ENCODE measurements around the gene JOSD2.

Gene JOSD2

GRCh38 chr19:50551715-50552187, 40.8 kb upstream of the JOSD2 start:
- peak overlapping the region; percentile 69 for H3K4me3 ChIP-seq (ENCODE audit: low read depth, low read length)
- no peaks in the 10 kb centered on the region for H3K9me3 ChIP-seq (ENCODE audit: control insufficient read depth, insufficient read depth, low read length)
- no peaks in the 10 kb centered on the region for H3K36me3 ChIP-seq (ENCODE audit: control insufficient read depth, insufficient read depth, low read length)
- H3K9ac ChIP-seq (ENCODE audit: low read depth, low read length): no peak overlapping the region
- H3K27me3 ChIP-seq (ENCODE audit: control insufficient read depth, insufficient read depth, low read length): peaks cover 55% of the 10 kb centered on the region
- no peaks in the 10 kb centered on the region for H3K4me1 ChIP-seq (ENCODE audit: control insufficient read depth, insufficient read depth, low read length)

DNA sequence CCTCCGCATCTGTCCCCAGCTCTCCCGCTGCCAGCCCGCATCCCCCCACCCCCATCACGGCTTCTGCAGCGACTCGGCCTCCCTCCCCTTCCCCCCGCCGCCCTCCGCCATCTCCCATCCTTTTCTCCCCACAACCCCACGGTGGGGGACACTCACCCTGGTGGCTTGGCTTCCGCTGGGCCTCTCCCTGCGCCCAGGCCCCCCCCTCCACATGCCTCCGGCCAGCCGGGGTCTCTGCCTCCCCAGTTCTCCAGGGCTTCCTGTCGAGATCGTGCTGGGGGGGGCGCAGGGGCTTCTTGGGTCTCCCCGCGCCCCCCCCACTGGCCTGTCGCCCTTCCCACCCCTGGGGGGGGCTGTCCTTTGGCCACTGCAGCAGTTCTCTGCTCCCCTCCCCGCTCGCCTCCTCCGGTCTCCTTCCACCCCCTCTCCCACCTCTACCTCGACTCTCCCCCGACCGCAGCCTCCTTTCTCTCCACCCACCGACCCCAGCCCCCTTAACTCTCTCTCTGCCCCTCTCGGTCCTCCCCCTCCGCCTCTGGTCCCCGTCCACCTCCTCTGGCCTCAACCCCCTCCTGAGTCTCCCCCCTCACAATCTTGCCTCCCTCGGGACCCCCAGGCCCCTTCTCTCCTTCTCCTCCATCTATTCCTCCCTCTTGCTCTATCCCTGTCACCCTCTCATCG, 40.2 kb upstream of the JOSD2 start:
- H3K4me3 ChIP-seq (ENCODE audit: low read depth, low read length): peak overlapping the region; percentile 69
- no peaks in the 10 kb centered on the region for H3K4me1 ChIP-seq (ENCODE audit: control insufficient read depth, insufficient read depth, low read length)
- no peaks in the 10 kb centered on the region for H3K36me3 ChIP-seq (ENCODE audit: control insufficient read depth, insufficient read depth, low read length)
- no peak overlapping the region for H3K9ac ChIP-seq (ENCODE audit: low read depth, low read length)
- no peaks in the 10 kb centered on the region for H3K9me3 ChIP-seq (ENCODE audit: control insufficient read depth, insufficient read depth, low read length)
- H3K27me3 ChIP-seq (ENCODE audit: control insufficient read depth, insufficient read depth, low read length): peaks cover 55% of the 10 kb centered on the region

DNA sequence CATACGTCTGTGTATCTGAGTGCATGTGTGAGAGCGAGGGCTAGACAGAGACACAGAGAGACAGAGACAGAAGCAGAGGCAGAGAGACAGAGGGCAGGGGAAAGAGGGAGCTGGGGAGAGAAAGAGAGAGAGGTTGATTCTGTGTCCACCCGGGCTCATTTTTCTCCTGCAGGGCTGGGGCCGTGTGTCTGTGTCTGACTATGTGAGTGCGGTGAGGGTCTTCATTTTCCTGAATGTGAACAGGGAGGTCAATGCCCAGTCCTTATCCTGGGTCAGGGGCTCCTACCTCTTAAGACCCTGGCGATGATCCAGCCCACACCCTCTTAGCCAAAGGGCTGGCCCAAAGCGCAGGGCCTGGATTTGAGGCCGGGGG, 39.6 kb upstream of the JOSD2 start:
- peak overlapping the region; percentile 32 for H3K4me3 ChIP-seq (ENCODE audit: low read depth, low read length)
- no peaks in the 10 kb centered on the region for H3K4me1 ChIP-seq (ENCODE audit: control insufficient read depth, insufficient read depth, low read length)
- H3K27me3 ChIP-seq (ENCODE audit: control insufficient read depth, insufficient read depth, low read length): peaks cover 53% of the 10 kb centered on the region
- no peak overlapping the region for H3K9ac ChIP-seq (ENCODE audit: low read depth, low read length)
- H3K36me3 ChIP-seq (ENCODE audit: control insufficient read depth, insufficient read depth, low read length): no peaks in the 10 kb centered on the region
- H3K9me3 ChIP-seq (ENCODE audit: control insufficient read depth, insufficient read depth, low read length): no peaks in the 10 kb centered on the region

DNA sequence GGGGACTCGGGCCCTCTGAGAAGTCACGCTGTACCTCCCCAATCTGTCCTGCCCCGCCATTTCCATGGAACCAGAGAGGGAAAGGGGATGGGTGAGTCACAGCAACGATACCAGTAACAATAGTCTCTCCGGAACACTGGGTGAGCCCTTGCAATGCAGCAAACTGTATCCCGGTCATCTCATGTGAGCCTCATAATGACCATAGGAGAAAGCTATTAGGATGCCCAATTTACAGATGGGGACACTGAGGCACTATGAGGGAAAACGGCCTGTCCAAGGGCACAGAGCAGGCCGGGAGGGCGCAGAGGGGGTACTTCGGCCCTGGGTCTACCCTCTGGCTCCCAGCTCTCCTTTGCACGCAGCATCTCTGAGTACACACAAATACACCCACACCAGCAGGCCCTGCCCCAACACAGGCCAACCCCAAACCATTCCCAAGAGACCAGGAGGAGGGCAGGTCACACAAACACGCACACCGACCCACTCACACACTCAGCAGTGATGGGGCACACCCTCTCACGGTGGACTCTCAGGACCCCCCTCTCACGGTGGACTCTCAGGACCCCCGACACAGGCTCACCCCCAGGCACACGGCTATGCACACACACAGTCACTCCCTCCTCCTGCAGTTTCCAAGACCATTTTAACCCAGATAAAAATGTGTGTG, 39.1 kb upstream of the JOSD2 start:
- H3K9me3 ChIP-seq (ENCODE audit: control insufficient read depth, insufficient read depth, low read length): no peaks in the 10 kb centered on the region
- H3K4me1 ChIP-seq (ENCODE audit: control insufficient read depth, insufficient read depth, low read length): no peaks in the 10 kb centered on the region
- peaks cover 48% of the 10 kb centered on the region for H3K27me3 ChIP-seq (ENCODE audit: control insufficient read depth, insufficient read depth, low read length)
- H3K9ac ChIP-seq (ENCODE audit: low read depth, low read length): no peak overlapping the region
- no peaks in the 10 kb centered on the region for H3K36me3 ChIP-seq (ENCODE audit: control insufficient read depth, insufficient read depth, low read length)
- no peak overlapping the region for H3K4me3 ChIP-seq (ENCODE audit: low read depth, low read length)

GRCh38 chr19:50549059-50549926, 38.3 kb upstream of the JOSD2 start:
- Histone ChIP-seq H3K4me3 (ENCODE audit: low read depth, low read length) (no peak overlapping the region), H3K36me3 (ENCODE audit: control insufficient read depth, insufficient read depth, low read length) (no peaks in the 10 kb centered on the region), H3K9me3 (ENCODE audit: control insufficient read depth, insufficient read depth, low read length) (no peaks in the 10 kb centered on the region), H3K4me1 (ENCODE audit: control insufficient read depth, insufficient read depth, low read length) (no peaks in the 10 kb centered on the region), H3K27me3 (ENCODE audit: control insufficient read depth, insufficient read depth, low read length) (peaks cover 40% of the 10 kb centered on the region), H3K9ac (ENCODE audit: low read depth, low read length) (no peak overlapping the region)

GRCh38 chr19:50548191-50549058, 37.4 kb upstream of the JOSD2 start:
- H3K9me3 ChIP-seq (ENCODE audit: control insufficient read depth, insufficient read depth, low read length): no peaks in the 10 kb centered on the region
- H3K36me3 ChIP-seq (ENCODE audit: control insufficient read depth, insufficient read depth, low read length): no peaks in the 10 kb centered on the region
- no peaks in the 10 kb centered on the region for H3K4me1 ChIP-seq (ENCODE audit: control insufficient read depth, insufficient read depth, low read length)
- no peak overlapping the region for H3K4me3 ChIP-seq (ENCODE audit: low read depth, low read length)
- H3K9ac ChIP-seq (ENCODE audit: low read depth, low read length): no peak overlapping the region
- H3K27me3 ChIP-seq (ENCODE audit: control insufficient read depth, insufficient read depth, low read length): peaks cover 33% of the 10 kb centered on the region

DNA sequence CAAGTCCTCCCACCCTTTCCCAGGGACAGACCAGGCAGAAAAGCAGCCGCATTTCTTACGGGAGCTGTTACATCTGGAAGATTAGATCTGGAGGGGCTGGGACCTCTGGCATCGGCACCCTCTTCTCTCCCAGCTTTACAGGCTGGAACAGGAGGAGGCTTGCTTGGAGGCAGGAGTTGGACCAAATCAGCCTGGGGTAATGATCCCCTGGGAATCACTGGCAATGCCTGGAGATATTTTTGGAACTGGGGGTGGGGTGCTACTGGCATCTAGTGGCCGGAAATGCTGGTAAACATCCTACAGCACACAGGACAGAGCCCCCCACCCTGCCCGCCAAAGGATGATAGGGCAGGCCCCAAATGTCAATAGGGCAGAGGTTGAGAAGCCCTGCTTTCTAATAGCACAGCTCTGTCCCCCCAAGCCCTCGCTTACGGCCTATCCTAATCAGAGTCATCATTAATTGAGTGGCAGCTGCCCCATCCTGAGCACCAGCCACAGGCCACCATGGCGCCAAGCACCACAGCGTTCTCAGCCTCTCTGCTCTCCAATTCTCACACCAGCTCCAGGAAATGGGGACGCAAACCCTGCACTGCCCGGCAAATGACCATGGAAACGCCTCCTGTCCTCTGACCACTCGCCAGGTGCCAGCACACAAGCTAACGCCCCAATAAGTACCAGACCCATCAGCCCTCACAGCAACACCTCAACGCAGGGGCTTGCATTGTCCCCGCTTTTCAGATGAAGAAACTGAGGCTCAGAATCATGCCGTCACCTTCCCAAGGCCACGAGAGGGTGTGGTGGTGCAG, 36.6 kb upstream of the JOSD2 start:
- no peaks in the 10 kb centered on the region for H3K4me1 ChIP-seq (ENCODE audit: control insufficient read depth, insufficient read depth, low read length)
- H3K9me3 ChIP-seq (ENCODE audit: control insufficient read depth, insufficient read depth, low read length): no peaks in the 10 kb centered on the region
- peaks cover 24% of the 10 kb centered on the region for H3K27me3 ChIP-seq (ENCODE audit: control insufficient read depth, insufficient read depth, low read length)
- H3K9ac ChIP-seq (ENCODE audit: low read depth, low read length): no peak overlapping the region
- no peaks in the 10 kb centered on the region for H3K36me3 ChIP-seq (ENCODE audit: control insufficient read depth, insufficient read depth, low read length)
- no peak overlapping the region for H3K4me3 ChIP-seq (ENCODE audit: low read depth, low read length)

DNA sequence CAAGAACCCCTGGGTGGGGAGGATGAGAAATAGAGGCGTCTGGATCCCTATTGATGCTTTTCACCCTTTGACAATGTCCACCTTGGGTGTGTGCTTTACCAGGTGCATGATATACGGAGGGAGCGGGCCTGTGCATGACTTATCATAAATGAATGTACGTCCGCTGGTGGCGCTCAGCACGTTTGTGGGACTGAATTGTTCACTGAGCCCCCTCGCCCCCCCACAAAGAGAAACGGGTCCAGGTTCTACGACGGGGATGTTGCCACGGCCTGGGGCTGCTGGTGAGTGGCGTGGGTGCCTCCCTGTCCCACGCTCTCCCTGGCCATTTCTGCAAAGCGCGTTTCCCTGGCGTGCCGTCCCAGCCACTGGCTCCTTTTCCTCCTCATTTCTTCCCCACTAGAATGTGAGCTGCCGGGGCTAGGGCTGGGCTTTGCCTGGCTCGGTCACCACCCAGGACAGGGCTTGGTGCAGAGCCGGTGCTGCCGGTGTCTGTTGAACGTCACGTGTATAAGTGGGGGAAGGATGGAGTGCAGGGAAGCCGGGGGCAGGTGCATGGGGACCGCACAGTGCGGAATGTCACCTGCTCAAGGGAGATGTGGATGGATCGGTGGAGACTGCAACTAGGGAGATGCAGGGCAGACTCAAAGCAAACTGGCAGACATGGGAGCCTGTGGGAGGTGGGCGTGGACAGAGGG, 35.7 kb upstream of the JOSD2 start:
- no peaks in the 10 kb centered on the region for H3K36me3 ChIP-seq (ENCODE audit: control insufficient read depth, insufficient read depth, low read length)
- H3K9ac ChIP-seq (ENCODE audit: low read depth, low read length): no peak overlapping the region
- H3K27me3 ChIP-seq (ENCODE audit: control insufficient read depth, insufficient read depth, low read length): peaks cover 16% of the 10 kb centered on the region
- H3K4me3 ChIP-seq (ENCODE audit: low read depth, low read length): no peak overlapping the region
- no peaks in the 10 kb centered on the region for H3K9me3 ChIP-seq (ENCODE audit: control insufficient read depth, insufficient read depth, low read length)
- H3K4me1 ChIP-seq (ENCODE audit: control insufficient read depth, insufficient read depth, low read length): peaks cover 3% of the 10 kb centered on the region

DNA sequence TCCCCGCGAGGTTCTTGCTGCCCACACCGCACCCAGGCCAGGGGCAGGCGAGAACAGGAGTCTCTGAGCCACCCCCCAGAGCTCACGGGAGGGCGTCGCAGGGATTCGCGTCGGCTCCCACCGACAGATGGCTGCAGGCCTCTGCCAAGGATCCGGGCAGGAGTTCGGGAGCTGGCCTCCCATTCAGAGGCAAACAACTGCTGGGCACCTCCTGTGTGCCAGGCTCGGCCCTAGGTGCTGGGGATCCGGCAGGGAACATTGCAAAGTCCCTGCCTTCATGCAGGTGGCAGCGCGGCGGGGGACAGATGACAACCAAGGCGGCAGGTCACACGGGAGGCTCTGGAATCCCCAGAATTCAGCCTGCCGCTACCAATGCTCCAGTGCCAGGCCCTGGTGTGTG, 32.0 kb upstream of the JOSD2 start:
- H3K4me1 ChIP-seq (ENCODE audit: control insufficient read depth, insufficient read depth, low read length): peaks cover 3% of the 10 kb centered on the region
- no peak overlapping the region for H3K9ac ChIP-seq (ENCODE audit: low read depth, low read length)
- H3K36me3 ChIP-seq (ENCODE audit: control insufficient read depth, insufficient read depth, low read length): no peaks in the 10 kb centered on the region
- no peak overlapping the region for H3K4me3 ChIP-seq (ENCODE audit: low read depth, low read length)
- H3K9me3 ChIP-seq (ENCODE audit: control insufficient read depth, insufficient read depth, low read length): no peaks in the 10 kb centered on the region
- no peaks in the 10 kb centered on the region for H3K27me3 ChIP-seq (ENCODE audit: control insufficient read depth, insufficient read depth, low read length)

- Histone ChIP-seq H3K9ac (ENCODE audit: low read depth, low read length) (no peak overlapping the region), H3K27me3 (ENCODE audit: control insufficient read depth, insufficient read depth, low read length) (no peaks in the 10 kb centered on the region), H3K9me3 (ENCODE audit: control insufficient read depth, insufficient read depth, low read length) (no peaks in the 10 kb centered on the region), H3K4me1 (ENCODE audit: control insufficient read depth, insufficient read depth, low read length) (peaks cover 3% of the 10 kb centered on the region), H3K4me3 (ENCODE audit: low read depth, low read length) (no peak overlapping the region), H3K36me3 (ENCODE audit: control insufficient read depth, insufficient read depth, low read length) (no peaks in the 10 kb centered on the region)
These were observed 26.8 kb upstream of the JOSD2 start for GRCh38 chr19:50537769-50538230.
